Measurements from ENCODE around the gene PDGFD. TPM values are rescaled to one million over a fixed set of nuclear protein-coding genes. Genes with fewer than 3 reads are reported as not detected.

PDGFD gene
- total RNA-seq, 1 donor from 2014 or later: 21.9 TPM

DNA sequence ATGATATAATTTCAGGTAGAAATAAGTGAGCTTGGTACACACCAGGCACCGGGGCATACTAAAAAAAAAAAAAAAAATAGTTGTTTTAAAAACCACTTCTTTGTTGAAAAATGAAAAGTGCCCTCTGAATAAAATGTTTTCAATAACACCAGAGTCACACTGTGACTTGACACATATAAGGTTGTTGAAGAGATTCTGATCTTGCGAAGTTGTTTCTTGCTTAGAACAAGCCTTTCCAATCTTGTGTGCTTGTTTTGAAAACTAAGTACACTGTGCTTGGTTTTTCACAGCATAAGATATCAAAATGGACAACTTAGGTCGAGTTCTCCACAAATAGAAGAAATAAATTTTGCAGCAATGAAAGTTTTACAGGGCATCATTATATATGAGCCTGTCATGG lies 17.0 kb downstream of the PDGFD start:
- DNase-seq (ENCODE audit: extremely low spot score in 2 of 2): no peak
- Histone ChIP-seq H3K4me1 (peaks cover 6% of the 10 kb centered on the region), H3K9me3 (no peaks in the 10 kb centered on the region), H3K36me3 (no peaks in the 10 kb centered on the region), H3K27me3 (no peaks in the 10 kb centered on the region), H3K4me3 (no peak overlapping the region), H3K27ac (no peak overlapping the region)
- intact Hi-C loops (cut with DNase I): no loop called here
- TF ChIP-seq CTCF (IDR thresholded peaks at IDR 0.05) (no peak), POLR2AphosphoS5 (IDR thresholded peaks at IDR 0.05; ENCODE audit: insufficient read depth in 1 of 2, low read depth in 1 of 2) (no peak), POLR2A (IDR thresholded peaks at IDR 0.05) (no peak)

DNA sequence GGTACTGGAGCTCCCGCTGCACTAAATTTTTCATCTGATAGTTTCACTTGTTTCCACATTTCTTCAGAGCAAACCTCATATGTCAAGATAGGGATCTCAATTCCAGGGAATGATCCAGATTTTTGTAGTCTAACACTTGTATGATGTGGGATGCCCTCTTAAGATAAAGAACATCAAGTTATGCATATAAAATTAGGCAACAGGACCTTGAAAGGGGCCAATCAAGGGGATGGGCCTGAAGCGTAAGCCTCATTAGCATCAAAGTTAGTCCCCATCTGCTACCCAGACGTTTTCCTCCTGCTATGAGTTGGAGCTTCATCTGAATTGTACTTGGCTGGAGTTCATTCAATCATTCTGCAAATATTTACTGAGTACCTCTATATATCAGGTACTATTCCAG lies 17.5 kb downstream of the PDGFD start:
- DNase-seq (ENCODE audit: extremely low spot score in 2 of 2): no peak
- TF ChIP-seq POLR2AphosphoS5 (IDR thresholded peaks at IDR 0.05; ENCODE audit: insufficient read depth in 1 of 2, low read depth in 1 of 2) (no peak), POLR2A (IDR thresholded peaks at IDR 0.05) (no peak), CTCF (IDR thresholded peaks at IDR 0.05) (no peak)
- intact Hi-C loops (cut with DNase I): no loop called here

DNA sequence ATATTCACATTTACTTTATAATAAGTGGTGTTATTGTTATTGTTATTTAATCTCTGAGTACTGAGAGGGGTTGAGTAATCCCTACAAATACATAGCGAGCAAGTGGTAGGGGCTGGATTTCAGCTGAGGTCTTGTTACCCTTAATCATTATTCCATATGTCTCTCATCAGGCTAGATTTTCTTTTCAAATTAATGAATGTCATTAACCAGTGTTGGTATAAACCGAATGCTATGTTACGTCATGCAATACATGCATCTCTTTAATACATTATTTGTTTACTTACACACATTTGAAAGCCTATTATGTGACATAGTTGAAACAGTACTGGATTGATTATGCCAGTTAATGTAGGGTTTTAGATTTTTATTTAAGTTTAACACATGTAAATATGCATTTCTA lies 18.9 kb downstream of the PDGFD start:
- Histone ChIP-seq H3K4me1 (peaks cover 6% of the 10 kb centered on the region), H3K36me3 (no peaks in the 10 kb centered on the region), H3K27ac (no peak overlapping the region), H3K4me3 (no peak overlapping the region), H3K9me3 (no peaks in the 10 kb centered on the region), H3K27me3 (no peaks in the 10 kb centered on the region)
- intact Hi-C loops (cut with DNase I): no loop called here
- TF ChIP-seq CTCF (IDR thresholded peaks at IDR 0.05) (no peak), POLR2AphosphoS5 (IDR thresholded peaks at IDR 0.05; ENCODE audit: insufficient read depth in 1 of 2, low read depth in 1 of 2) (no peak), POLR2A (IDR thresholded peaks at IDR 0.05) (no peak)
- no peak for DNase-seq (ENCODE audit: extremely low spot score in 2 of 2)

More for the DNA sequence above, 17.5 kb downstream of the PDGFD start:
- H3K4me1 ChIP-seq: peaks cover 6% of the 10 kb centered on the region
- H3K27me3 ChIP-seq: no peaks in the 10 kb centered on the region
- H3K36me3 ChIP-seq: no peaks in the 10 kb centered on the region
- no peaks in the 10 kb centered on the region for H3K9me3 ChIP-seq
- H3K27ac ChIP-seq: no peak overlapping the region
- no peak overlapping the region for H3K4me3 ChIP-seq

DNA sequence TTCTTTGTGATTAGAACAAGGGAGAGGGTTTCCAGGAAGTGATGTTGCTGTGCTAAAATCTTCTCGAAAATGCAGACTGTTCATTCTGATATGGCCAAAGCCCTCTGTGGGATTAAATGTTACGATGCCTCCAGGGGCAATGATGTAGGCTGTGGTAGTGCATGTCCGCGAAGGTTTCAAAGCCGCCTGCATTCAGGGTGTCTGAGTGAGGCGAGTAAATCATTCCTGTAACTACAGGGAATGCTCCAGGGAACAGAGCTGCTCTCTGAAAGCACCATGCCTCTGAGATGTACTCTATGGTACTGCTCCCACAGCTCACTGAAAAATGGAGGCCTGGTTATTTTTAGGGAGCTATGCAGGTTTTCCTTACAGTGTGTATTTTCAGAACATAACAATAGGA lies 21.2 kb downstream of the PDGFD start:
- TF ChIP-seq POLR2A (IDR thresholded peaks at IDR 0.05): no peak
- no peak for TF ChIP-seq POLR2AphosphoS5 (IDR thresholded peaks at IDR 0.05; ENCODE audit: insufficient read depth in 1 of 2, low read depth in 1 of 2)
- Histone ChIP-seq H3K9me3 (no peaks in the 10 kb centered on the region), H3K36me3 (no peaks in the 10 kb centered on the region), H3K27ac (no peak overlapping the region), H3K27me3 (no peaks in the 10 kb centered on the region), H3K4me1 (peaks cover under 1% of the 10 kb centered on the region), H3K4me3 (no peak overlapping the region)
- no peak for DNase-seq (ENCODE audit: extremely low spot score in 2 of 2)
- intact Hi-C loops (cut with DNase I): no loop called here

DNA sequence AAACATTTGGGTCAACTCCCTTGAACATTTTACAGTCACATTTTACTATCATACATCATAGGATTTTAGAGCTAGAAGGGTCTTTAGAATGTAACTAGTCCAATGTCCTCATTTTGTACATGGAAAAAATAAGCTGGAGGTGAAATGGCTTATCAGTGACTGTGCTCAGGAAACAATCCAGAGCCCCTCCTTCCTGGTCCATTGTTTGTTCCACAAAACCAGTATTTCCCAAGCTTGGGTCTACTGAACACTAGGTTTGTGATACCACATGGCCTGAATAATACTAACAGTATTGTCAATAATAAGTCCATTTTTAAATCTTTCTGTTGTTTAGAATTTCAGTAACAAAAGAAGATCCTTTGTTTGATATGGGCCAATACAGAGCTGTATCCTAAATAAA lies 27.1 kb downstream of the PDGFD start:
- TF ChIP-seq POLR2A (IDR thresholded peaks at IDR 0.05) (no peak), POLR2AphosphoS5 (IDR thresholded peaks at IDR 0.05; ENCODE audit: insufficient read depth in 1 of 2, low read depth in 1 of 2) (no peak), CTCF (IDR thresholded peaks at IDR 0.05) (no peak)
- Histone ChIP-seq H3K9me3 (no peaks in the 10 kb centered on the region), H3K27me3 (no peaks in the 10 kb centered on the region), H3K27ac (no peak overlapping the region), H3K4me1 (no peaks in the 10 kb centered on the region), H3K4me3 (no peak overlapping the region), H3K36me3 (no peaks in the 10 kb centered on the region)
- intact Hi-C loops (cut with DNase I): no loop called here
- no peak for DNase-seq (ENCODE audit: extremely low spot score in 2 of 2)
